ENCODE measurements around the gene UCK2.

GRCh38 chr1:165945911-165946310 is 118.5 kb downstream of the UCK2 start:
- TF ChIP-seq, protein P1, sequence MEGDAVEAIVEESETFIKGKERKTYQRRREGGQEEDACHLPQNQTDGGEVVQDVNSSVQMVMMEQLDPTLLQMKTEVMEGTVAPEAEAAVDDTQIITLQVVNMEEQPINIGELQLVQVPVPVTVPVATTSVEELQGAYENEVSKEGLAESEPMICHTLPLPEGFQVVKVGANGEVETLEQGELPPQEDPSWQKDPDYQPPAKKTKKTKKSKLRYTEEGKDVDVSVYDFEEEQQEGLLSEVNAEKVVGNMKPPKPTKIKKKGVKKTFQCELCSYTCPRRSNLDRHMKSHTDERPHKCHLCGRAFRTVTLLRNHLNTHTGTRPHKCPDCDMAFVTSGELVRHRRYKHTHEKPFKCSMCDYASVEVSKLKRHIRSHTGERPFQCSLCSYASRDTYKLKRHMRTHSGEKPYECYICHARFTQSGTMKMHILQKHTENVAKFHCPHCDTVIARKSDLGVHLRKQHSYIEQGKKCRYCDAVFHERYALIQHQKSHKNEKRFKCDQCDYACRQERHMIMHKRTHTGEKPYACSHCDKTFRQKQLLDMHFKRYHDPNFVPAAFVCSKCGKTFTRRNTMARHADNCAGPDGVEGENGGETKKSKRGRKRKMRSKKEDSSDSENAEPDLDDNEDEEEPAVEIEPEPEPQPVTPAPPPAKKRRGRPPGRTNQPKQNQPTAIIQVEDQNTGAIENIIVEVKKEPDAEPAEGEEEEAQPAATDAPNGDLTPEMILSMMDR (IDR thresholded peaks at IDR 0.05; ENCODE audit: control extremely low read depth in 1 of 3, insufficient read depth in 1 of 3, low read depth in 1 of 3, low read length in 3 of 3), result no peak
- no peak for TF ChIP-seq POLR2A (IDR thresholded peaks at IDR 0.05; ENCODE audit: control extremely low read depth in 1 of 2, low read depth in 2 of 2, low read length in 2 of 2)
- TF ChIP-seq E2F6 (IDR thresholded peaks at IDR 0.05), result no peak
- TF ChIP-seq, protein P2, sequence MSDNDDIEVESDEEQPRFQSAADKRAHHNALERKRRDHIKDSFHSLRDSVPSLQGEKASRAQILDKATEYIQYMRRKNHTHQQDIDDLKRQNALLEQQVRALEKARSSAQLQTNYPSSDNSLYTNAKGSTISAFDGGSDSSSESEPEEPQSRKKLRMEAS (IDR thresholded peaks at IDR 0.05), result no peak
- TF ChIP-seq SP1 (IDR thresholded peaks at IDR 0.05; ENCODE audit: low read depth, low read length), result no peak
- no peak for TF ChIP-seq TBP (IDR thresholded peaks at IDR 0.05; ENCODE audit: low read depth, low read length)
- TF ChIP-seq JUND (IDR thresholded peaks at IDR 0.05; ENCODE audit: low read length), result no peak
- TF ChIP-seq, protein P3, sequence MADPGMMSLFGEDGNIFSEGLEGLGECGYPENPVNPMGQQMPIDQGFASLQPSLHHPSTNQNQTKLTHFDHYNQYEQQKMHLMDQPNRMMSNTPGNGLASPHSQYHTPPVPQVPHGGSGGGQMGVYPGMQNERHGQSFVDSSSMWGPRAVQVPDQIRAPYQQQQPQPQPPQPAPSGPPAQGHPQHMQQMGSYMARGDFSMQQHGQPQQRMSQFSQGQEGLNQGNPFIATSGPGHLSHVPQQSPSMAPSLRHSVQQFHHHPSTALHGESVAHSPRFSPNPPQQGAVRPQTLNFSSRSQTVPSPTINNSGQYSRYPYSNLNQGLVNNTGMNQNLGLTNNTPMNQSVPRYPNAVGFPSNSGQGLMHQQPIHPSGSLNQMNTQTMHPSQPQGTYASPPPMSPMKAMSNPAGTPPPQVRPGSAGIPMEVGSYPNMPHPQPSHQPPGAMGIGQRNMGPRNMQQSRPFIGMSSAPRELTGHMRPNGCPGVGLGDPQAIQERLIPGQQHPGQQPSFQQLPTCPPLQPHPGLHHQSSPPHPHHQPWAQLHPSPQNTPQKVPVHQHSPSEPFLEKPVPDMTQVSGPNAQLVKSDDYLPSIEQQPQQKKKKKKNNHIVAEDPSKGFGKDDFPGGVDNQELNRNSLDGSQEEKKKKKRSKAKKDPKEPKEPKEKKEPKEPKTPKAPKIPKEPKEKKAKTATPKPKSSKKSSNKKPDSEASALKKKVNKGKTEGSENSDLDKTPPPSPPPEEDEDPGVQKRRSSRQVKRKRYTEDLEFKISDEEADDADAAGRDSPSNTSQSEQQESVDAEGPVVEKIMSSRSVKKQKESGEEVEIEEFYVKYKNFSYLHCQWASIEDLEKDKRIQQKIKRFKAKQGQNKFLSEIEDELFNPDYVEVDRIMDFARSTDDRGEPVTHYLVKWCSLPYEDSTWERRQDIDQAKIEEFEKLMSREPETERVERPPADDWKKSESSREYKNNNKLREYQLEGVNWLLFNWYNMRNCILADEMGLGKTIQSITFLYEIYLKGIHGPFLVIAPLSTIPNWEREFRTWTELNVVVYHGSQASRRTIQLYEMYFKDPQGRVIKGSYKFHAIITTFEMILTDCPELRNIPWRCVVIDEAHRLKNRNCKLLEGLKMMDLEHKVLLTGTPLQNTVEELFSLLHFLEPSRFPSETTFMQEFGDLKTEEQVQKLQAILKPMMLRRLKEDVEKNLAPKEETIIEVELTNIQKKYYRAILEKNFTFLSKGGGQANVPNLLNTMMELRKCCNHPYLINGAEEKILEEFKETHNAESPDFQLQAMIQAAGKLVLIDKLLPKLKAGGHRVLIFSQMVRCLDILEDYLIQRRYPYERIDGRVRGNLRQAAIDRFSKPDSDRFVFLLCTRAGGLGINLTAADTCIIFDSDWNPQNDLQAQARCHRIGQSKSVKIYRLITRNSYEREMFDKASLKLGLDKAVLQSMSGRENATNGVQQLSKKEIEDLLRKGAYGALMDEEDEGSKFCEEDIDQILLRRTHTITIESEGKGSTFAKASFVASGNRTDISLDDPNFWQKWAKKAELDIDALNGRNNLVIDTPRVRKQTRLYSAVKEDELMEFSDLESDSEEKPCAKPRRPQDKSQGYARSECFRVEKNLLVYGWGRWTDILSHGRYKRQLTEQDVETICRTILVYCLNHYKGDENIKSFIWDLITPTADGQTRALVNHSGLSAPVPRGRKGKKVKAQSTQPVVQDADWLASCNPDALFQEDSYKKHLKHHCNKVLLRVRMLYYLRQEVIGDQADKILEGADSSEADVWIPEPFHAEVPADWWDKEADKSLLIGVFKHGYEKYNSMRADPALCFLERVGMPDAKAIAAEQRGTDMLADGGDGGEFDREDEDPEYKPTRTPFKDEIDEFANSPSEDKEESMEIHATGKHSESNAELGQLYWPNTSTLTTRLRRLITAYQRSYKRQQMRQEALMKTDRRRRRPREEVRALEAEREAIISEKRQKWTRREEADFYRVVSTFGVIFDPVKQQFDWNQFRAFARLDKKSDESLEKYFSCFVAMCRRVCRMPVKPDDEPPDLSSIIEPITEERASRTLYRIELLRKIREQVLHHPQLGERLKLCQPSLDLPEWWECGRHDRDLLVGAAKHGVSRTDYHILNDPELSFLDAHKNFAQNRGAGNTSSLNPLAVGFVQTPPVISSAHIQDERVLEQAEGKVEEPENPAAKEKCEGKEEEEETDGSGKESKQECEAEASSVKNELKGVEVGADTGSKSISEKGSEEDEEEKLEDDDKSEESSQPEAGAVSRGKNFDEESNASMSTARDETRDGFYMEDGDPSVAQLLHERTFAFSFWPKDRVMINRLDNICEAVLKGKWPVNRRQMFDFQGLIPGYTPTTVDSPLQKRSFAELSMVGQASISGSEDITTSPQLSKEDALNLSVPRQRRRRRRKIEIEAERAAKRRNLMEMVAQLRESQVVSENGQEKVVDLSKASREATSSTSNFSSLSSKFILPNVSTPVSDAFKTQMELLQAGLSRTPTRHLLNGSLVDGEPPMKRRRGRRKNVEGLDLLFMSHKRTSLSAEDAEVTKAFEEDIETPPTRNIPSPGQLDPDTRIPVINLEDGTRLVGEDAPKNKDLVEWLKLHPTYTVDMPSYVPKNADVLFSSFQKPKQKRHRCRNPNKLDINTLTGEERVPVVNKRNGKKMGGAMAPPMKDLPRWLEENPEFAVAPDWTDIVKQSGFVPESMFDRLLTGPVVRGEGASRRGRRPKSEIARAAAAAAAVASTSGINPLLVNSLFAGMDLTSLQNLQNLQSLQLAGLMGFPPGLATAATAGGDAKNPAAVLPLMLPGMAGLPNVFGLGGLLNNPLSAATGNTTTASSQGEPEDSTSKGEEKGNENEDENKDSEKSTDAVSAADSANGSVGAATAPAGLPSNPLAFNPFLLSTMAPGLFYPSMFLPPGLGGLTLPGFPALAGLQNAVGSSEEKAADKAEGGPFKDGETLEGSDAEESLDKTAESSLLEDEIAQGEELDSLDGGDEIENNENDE (IDR thresholded peaks at IDR 0.05; ENCODE audit: insufficient replicate concordance, low read length), result no peak
- no peak for TF ChIP-seq CBX5 (IDR thresholded peaks at IDR 0.05; ENCODE audit: low read depth, low read length)
- TF ChIP-seq POLR2AphosphoS5 (IDR thresholded peaks at IDR 0.05; ENCODE audit: low read depth, low read length), result no peak
- no peak for TF ChIP-seq BRCA1 (IDR thresholded peaks at IDR 0.05; ENCODE audit: low read depth, low read length)
- no peak for TF ChIP-seq EP300 (IDR thresholded peaks at IDR 0.05; ENCODE audit: borderline replicate concordance in 1 of 2, low read depth in 2 of 2, low read length in 2 of 2)

Measured in H1 (cell line).